Heart left ventricle (tissue), 13 donors: ENCODE measurements around the gene DACT1.

ENCODE experiments used
- POLR2A ChIP-seq, 2 donors: fragments of 450-650 bp; IDR thresholded peaks; one replicate each; pipeline ENCODE4 v1.6.1; 2017; ENCODE audit warnings: antibody characterized with exemption in 2 of 2, mild to moderate bottlenecking in 2 of 2, moderate library complexity in 2 of 2
- TF ChIP-seq, protein P1 (sequence below), 12 donors: fragments of 200-600 bp; sonication (generic) in 4 of 12; IDR thresholded peaks; one replicate each; pipeline versions ENCODE4 v1.5.0 to v1.8.0; 2018 to 2022; ENCODE audit warnings: antibody characterized with exemption in 12 of 12, mild to moderate bottlenecking in 5 of 12
- donor health status: ischemic (EF 13 %, LVEDD 7.1; RV severe dilation, severe dysfunction).
- donor health status: DM: no; HTN: yes; CAD: no.
- donor health status: DM: no; HTN: no; CAD: no.
- donor health status: ischemic (EF 25% LVEDD 6.9; RV normal size, moderate dysfunction).
- donor health status: ischemic (EF 25% LVEDD 5.7; RV mildly dilated, moderate dysfunction).
- donor health status: ischemic (EF 35%, LVEDD 5.7; RV mildly dilated, moderate dysfunction).
- donor health status: nonischemic (EF 11% LVEDD 7.7; RV severe dilation, severe dysfunction).
- donor health status: DM: yes; HTN: yes; CAD: no.
- donor health status: PGD.
- donor health status: ischemic (EF 29% LVEDD 5.4; RV normal size, mild dysfunction).
- donor health status: nonischemic (EF 23%, LVEDD 6.1; RV moderate dilation, normal function).

DNA sequence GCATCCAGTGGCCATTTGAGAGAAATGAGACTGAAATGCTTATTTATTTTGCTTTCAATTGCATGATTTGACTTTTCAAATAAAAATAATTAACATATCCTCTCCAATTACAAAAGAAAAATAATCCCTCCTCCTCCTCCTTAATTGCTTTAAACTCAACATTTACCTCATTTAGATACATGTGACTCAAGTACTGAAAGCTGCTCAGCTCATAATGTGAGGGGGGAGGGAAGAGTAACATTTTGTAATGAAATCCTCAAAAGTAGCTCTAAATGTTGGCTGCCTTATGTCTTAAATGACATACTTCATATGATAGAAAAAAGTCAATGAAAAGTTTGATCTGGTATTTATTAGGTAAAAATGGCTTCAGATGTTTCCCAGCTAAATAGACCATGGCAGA lies 29.0 kb downstream of the DACT1 start:
- TF ChIP-seq POLR2A (IDR thresholded peaks at IDR 0.05): no peak
- TF ChIP-seq, protein P1, sequence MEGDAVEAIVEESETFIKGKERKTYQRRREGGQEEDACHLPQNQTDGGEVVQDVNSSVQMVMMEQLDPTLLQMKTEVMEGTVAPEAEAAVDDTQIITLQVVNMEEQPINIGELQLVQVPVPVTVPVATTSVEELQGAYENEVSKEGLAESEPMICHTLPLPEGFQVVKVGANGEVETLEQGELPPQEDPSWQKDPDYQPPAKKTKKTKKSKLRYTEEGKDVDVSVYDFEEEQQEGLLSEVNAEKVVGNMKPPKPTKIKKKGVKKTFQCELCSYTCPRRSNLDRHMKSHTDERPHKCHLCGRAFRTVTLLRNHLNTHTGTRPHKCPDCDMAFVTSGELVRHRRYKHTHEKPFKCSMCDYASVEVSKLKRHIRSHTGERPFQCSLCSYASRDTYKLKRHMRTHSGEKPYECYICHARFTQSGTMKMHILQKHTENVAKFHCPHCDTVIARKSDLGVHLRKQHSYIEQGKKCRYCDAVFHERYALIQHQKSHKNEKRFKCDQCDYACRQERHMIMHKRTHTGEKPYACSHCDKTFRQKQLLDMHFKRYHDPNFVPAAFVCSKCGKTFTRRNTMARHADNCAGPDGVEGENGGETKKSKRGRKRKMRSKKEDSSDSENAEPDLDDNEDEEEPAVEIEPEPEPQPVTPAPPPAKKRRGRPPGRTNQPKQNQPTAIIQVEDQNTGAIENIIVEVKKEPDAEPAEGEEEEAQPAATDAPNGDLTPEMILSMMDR (IDR thresholded peaks at IDR 0.05): no peak
